Suprapubic skin (tissue), 4 donors: Measurements from ENCODE around the gene HCFC2.

Experiments used
- CTCF ChIP-seq, 2 donors: fragments of 200-600 bp in 1 of 2; fragments of 450-650 bp in 1 of 2; sonication (generic) in 1 of 2; IDR thresholded peaks; one replicate each; pipeline ENCODE4 v1.5.1; 2016 to 2019; ENCODE audit warnings: antibody characterized with exemption in 2 of 2, mild to moderate bottlenecking in 1 of 2, moderate library complexity in 1 of 2
- POLR2A ChIP-seq, 2 donors: fragments of 450-650 bp; IDR thresholded peaks; one replicate each; pipeline ENCODE4 v1.6.1; 2017; ENCODE audit warnings: antibody characterized with exemption in 2 of 2, mild to moderate bottlenecking in 2 of 2, moderate library complexity in 2 of 2
- POLR2AphosphoS5 ChIP-seq, 3 donors: sonication (generic); formaldehyde crosslinking; IDR thresholded peaks; one replicate each; pipeline ENCODE4 v1.6.1; 2017; ENCODE audit warnings: antibody characterized with exemption in 3 of 3

- no peak for TF ChIP-seq CTCF (IDR thresholded peaks at IDR 0.05)
- TF ChIP-seq POLR2A (IDR thresholded peaks at IDR 0.05), result no peak
- TF ChIP-seq POLR2AphosphoS5 (IDR thresholded peaks at IDR 0.05), result no peak
Observed at GRCh38 chr12:104026841-104027599, 37.3 kb upstream of the HCFC2 start.
